ENCODE measurements around the gene ADRM1.

ADRM1 gene

DNA sequence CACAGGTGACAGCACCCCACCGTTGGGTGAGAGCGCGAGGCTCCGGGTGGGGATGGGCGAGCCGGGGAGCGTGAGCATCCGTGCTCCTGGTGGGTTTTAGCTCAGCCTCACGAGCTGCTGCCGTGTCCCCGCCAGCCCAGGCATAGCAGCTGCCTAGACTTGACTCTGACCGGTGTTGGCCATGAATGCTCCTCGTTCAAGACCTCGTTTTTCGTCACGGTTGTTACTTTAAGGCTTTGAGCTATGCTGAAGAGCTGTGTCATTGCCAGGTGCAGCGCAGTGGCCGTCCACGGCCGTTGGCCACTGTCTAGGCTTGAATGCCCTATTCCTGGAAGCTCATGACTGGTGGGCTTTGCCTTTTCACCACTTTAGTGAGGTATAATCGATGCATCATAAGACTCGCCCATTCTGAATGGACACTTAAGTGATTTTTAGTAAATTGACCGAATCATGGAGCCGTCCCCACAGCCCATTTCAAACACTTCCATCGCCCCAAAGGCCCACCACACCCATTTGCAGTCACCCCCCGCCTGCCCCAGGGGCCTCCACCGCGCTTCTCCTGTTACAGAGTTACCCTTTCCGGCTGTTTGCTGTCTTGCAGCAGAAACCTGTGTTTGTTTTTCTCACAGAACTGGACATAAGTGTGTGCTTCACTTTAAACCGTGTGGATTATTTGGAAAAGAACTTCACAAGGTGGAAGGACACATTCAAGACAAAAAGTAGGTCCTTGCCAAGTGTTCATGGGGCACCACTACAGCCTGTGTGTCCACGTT, 21.4 kb upstream of the ADRM1 start:
- no peak for DNase-seq

DNA sequence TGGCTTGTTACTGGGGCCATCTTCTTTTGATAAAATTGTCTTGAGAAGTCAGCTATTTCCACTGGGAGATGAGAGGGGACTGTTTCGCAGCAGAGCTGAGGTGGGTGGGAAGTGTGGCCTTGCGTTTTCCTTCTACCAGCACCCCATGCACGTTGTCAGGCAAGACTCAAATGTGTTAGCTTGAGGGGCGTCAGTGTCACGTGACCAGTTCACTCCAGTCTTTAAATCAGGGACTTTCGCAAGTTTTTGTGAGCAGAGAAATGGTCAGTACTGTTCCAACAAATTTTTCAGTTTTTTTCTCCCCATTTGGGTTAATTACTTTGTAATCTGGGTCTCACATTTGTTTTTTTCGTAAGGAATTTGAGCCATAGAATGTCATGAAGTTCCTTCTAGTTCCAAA, 20.7 kb upstream of the ADRM1 start:
- DNase-seq, result no peak

DNA sequence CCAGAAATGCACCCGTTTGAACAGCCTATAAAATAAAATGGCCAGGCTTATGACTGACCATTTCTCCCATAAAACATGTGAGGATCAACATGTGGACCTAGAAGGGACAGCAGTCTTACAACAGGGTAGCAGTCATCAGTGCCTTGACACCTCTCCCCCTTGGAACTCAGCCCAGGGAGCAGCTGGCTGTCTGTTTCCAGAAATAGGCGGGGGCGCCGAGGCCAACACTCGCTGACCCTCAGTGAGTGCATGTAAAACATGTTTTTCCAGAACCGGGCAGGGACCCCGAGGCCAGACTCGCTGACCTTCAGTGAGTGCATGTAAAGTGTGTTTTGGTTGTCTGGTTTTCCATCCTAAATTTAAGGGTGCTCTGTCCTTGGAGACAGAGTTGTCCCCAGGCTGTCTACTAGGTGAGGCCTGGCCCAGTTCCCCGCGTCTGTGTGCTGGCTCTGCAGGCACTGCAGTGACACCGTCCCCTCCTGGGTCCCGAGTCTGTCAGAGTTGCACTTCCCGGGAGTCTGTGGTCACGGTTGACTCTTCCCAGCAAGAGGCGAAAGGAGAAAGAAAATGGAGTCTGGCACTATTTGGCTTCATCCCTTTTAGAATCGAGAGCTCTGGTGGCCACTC, 19.8 kb upstream of the ADRM1 start:
- DNase-seq, result no peak

- no peak for DNase-seq
Measured at GRCh38 chr20:62284448-62284847, 18.3 kb upstream of the ADRM1 start.

DNA sequence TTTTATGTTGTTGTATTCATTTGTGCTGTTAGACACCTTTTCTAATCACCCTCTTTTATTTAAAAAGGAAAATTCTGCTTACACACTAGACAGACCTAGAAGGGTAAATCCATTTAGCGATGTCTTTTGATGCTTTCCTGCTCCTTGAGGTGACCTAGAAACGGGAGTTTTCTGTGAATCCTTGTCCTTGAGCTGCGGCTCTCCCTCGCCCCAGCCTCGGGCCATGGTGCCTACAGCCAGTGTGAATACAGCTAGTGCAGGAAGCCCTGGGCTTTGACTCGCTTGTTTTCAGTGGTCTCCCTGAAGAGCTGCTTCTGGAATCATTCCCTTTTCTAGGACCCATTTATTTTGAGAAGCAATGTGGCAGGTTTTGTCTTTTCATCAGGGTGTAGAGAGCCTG, 17.6 kb upstream of the ADRM1 start:
- DNase-seq, result no peak

DNA sequence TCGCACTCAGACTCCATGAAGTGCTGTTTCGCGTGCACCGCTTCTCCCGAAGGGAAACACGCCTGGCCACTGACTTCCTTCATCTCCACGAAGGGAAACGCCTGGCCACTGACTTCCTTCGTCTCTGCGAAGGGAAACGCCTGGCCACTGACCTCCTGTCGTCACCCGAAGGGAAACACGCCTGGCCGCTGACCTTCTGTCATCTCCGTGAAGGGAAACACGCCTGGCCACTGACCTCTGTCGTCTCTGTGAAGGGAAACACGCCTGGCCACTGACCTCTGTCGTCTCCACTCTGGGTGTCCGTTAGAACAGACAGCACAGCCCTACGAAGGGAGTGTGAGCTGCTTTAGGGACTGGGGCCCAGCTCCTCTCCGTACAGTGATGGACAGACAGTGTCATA, 17.1 kb upstream of the ADRM1 start:
- DNase-seq, result no peak

- DNase-seq, result no peak
Measured at GRCh38 chr20:62286493-62287064, 16.2 kb upstream of the ADRM1 start.

- no peak for DNase-seq
Measured at GRCh38 chr20:62287129-62287528, 15.7 kb upstream of the ADRM1 start.

GRCh38 chr20:62287759-62288534, 14.8 kb upstream of the ADRM1 start:
- DNase-seq, result no peak

- DNase-seq, result no peak
Measured at GRCh38 chr20:62288535-62289105, 14.2 kb upstream of the ADRM1 start.

DNA sequence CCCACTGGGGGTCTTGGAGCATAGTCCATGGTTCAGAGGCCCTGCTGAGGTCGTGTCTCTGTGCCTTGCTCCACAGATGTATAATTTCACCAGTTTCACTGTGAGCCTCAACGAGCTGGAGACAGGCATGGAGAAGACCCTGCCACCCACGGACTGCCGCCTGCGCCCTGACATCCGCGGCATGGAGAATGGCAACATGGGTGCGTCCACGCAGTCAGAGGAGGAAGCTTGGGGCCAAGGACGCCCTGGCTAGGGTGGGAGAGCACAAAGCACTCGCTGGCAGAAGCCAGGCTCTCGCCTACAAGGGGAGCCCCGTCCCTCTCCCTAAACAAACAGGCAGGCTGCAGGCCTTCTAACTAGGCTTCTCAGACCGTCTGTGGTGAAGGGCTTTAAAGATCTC, 13.7 kb upstream of the ADRM1 start:
- no peak for DNase-seq

DNA sequence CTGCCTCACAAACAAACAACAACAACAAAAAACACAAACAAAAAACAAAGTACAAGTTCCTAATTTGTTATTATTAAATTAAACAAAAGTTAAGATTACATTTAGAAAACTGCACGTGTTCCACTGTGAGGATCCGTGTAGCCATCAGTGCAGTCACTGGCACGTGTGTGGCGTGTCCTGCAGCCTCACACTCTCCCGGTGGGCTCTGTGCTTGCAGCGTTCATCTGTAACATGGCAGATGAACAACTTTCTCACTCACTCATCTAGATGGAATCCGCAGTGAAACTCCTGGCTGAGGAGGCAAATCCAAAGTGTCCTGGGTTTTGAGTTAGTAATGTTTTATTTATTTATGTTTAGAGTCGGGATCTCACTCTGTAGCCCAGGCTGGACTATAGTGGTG, 12.9 kb upstream of the ADRM1 start:
- DNase-seq, result no peak

DNA sequence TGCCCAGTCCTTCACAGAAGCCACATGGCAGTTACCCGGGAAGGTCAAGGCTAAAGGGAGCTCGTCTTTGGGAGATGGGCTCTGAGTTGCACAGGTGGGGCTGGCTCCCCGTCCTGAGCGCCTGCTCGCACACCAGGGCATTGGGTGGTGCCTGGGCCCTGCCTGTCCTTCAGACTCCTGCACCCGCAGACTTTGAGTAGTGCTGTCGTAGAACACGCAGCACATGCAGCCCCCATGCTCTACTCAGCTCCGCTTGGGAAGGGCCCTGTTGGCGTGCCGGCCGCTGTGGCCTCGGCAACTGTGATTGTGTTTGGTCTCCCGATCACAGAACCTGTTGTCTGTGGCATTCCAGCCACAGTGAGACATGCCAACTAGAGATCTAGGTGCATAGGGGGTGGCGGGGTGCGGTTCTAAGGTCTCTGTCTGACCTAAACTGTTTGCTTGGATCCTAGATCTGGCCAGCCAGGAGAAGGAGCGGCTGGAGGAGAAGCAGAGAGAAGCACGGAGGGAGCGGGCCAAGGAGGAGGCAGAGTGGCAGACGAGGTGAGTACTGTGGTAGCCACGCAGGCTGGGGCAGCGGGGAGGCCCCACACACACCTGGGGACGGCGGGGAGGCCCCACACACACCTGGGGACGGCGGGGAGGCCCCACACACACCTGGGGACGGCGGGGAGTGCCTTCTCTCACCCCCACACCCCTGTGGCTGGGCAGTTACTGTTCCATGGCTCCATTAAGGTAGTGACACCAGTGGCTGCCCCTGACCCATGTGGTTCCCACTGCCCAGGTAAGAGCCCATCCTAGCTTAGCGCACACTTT, 11.3 kb upstream of the ADRM1 start:
- no peak for DNase-seq

GRCh38 chr20:62292108-62292507, 10.7 kb upstream of the ADRM1 start:
- no peak for DNase-seq

- no peak for DNase-seq
Measured at GRCh38 chr20:62293111-62293784, 9.5 kb upstream of the ADRM1 start.

GRCh38 chr20:62293946-62294345, 8.9 kb upstream of the ADRM1 start:
- no peak for DNase-seq

DNA sequence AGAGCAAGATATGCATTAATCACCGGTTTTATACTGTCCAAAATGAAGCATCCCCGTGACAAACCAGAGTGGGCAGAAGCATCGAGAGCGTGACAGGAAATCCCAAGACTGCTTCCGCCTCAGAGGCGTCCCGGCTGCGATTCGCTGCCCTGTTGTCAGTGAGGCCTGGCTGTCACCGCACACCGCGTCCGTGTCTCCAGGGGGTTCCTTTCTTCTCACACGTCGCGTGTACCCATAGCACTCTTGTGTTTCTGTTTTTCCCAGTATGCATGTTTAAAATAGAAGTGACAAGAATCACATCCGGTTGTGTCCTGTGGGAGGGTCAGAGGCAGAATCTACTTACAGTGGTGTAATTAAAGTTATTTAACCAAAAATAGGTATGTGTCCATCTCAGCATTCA, 8.3 kb upstream of the ADRM1 start:
- DNase-seq, result no peak

- no peak for DNase-seq
Measured at GRCh38 chr20:62296724-62297448, 5.9 kb upstream of the ADRM1 start.

- DNase-seq, result no peak
Measured at GRCh38 chr20:62297449-62298227, 5.2 kb upstream of the ADRM1 start.

DNA sequence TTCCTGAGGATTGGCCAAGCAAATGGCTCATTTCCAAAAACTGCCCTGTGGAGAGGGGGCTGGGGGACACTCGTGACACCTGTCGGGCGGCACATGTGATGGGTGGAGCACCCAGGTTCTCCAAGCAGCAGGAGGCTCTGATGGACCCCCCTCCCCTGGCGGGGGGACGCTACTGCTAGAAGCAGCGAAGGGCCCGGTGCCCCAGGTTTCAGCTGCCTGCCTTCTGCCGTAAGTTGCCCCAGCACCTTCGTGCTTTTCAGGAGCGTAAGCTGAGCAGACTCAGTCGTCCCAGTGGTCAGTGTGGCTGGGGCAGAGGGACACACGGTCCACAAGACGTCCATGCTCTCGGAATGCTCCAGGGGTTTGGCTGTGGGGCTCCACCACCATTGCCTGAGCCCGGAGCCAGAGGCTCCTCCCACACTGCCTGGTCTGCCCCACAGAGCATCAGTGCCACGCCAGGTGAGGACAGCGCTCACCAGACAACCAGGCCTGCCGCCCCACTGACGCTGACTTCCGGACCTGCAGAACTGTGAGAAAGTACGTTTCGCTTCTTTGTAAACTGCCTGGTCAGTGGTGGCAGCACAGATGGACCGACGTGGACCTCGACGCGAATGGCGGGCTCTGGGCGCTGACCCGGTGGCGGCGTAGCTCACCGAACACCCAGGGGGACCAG, 4.1 kb upstream of the ADRM1 start:
- DNase-seq, result no peak

All from stimulated activated CD4-positive, alpha-beta T cell treated with anti-CD3 and anti-CD28 coated beads, Interleukin-1b, Interleukin-23, amount 100 ng/mL, for 48 hours (primary cell).